Peyer's patch (tissue), 4 donors: ENCODE measurements around the gene TRDN.

Experiments used
- POLR2A ChIP-seq, 2 donors: fragments of 450-650 bp; IDR thresholded peaks; one replicate each; pipeline ENCODE4 v1.5.1; 2017; ENCODE audit warnings: antibody characterized with exemption in 2 of 2, mild to moderate bottlenecking in 2 of 2, moderate library complexity in 2 of 2
- TF ChIP-seq, protein P1 (sequence below), 6 experiments: fragments of 450-650 bp in 4 of 6; fragments of 200-600 bp in 2 of 6; sonication (generic) in 1 of 6; IDR thresholded peaks; one replicate each; pipeline ENCODE4 v1.5.1; 2017 to 2019; ENCODE audit warnings: antibody characterized with exemption in 6 of 6, mild to moderate bottlenecking in 3 of 6, moderate library complexity in 1 of 6

DNA sequence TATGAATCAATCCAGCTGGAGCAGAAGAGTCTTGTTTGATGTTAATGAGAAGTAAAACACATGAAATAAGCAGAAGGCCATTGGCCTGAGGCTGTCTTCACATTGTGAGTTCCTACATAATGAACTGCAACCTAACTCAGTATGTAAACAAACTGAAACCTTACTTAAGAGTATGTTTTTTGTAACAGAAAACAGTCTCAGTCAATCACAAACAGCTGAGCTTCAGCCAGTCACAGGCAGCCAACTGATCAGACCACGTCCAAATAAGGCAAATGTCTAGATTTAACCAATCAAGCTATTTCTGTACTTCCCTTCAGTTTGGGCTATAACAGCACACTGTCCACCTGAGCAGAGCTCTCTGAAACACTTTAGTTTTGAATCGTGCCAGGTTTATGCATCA is 234.7 kb downstream of the TRDN start:
- TF ChIP-seq POLR2A (IDR thresholded peaks at IDR 0.05) = no peak
- TF ChIP-seq, protein P1, sequence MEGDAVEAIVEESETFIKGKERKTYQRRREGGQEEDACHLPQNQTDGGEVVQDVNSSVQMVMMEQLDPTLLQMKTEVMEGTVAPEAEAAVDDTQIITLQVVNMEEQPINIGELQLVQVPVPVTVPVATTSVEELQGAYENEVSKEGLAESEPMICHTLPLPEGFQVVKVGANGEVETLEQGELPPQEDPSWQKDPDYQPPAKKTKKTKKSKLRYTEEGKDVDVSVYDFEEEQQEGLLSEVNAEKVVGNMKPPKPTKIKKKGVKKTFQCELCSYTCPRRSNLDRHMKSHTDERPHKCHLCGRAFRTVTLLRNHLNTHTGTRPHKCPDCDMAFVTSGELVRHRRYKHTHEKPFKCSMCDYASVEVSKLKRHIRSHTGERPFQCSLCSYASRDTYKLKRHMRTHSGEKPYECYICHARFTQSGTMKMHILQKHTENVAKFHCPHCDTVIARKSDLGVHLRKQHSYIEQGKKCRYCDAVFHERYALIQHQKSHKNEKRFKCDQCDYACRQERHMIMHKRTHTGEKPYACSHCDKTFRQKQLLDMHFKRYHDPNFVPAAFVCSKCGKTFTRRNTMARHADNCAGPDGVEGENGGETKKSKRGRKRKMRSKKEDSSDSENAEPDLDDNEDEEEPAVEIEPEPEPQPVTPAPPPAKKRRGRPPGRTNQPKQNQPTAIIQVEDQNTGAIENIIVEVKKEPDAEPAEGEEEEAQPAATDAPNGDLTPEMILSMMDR (IDR thresholded peaks at IDR 0.05) = no peak
